Thyroid gland (tissue), 4 donors: Measurements from ENCODE around the gene SMPX. TPM values are rescaled to one million over a fixed set of nuclear protein-coding genes. Genes with fewer than 3 reads are reported as not detected.
A peak's percentile ranks its signal among the peaks of the same experiment; 100 is the strongest.

ENCODE experiments used
- DNase-seq, 2 donors: peaks; one replicate each; pipeline ENCODE4 v3.0.0-alpha.2; 2019
- H3K27ac ChIP-seq, 3 donors: fragments of 200-600 bp; sonication (generic); 1 replicate in 2 of 3; 2 replicates in 1 of 3; pipeline ENCODE4 v1.5.1; 2016 to 2019; ENCODE audit warnings: mild to moderate bottlenecking in 1 of 3, moderate library complexity in 1 of 3
- H3K27me3 ChIP-seq: fragments of 200-600 bp; sonication (generic); one replicate; pipeline ENCODE4 v1.5.1; 2019
- H3K36me3 ChIP-seq, 2 donors: fragments of 200-600 bp; sonication (generic); one replicate each; pipeline ENCODE4 v1.5.1; 2016 to 2019
- H3K4me1 ChIP-seq, 2 donors: fragments of 200-600 bp; sonication (generic); one replicate each; pipeline ENCODE4 v1.5.1; 2017 to 2019
- H3K4me3 ChIP-seq, 3 donors: fragments of 200-600 bp; sonication (generic); replicated peaks in 1 of 3; 1 replicate in 2 of 3; 2 replicates in 1 of 3; pipeline ENCODE4 v1.5.1; 2016; ENCODE audit warnings: mild to moderate bottlenecking in 1 of 3
- H3K9me3 ChIP-seq: fragments of 200-600 bp; sonication (generic); one replicate; pipeline ENCODE4 v1.5.1; 2017
- POLR2A ChIP-seq, 2 donors: fragments of 450-650 bp; IDR thresholded peaks; one replicate each; pipeline ENCODE4 v1.6.1; 2017; ENCODE audit warnings: antibody characterized with exemption in 2 of 2, mild to moderate bottlenecking in 2 of 2, moderate library complexity in 1 of 2
- WGBS, 2 donors: methylation state at CpG; one replicate each; pipeline ENCODE4 v1.1.5; 2017; 5-methylcytosine and 5-hydroxymethylcytosine counted together
- intact Hi-C: fragments of 100-400 bp; cut with DNase I; formaldehyde crosslinking; loops from one replicate; pipeline ENCODE4 v1.15.1; 2023
- total RNA-seq, 4 donors: library from RNA; depleted of rRNA; stranded (reverse); fragments of >200 nt; gene quantifications; one replicate each; pipeline ENCODE4 v1.2.3, GENCODE V29; 2016
- TF ChIP-seq, protein P1 (sequence below), 6 experiments: fragments of 200-600 bp in 3 of 6; fragments of 450-650 bp in 3 of 6; sonication (generic) in 3 of 6; IDR thresholded peaks; one replicate each; pipeline ENCODE4 v1.5.1; 2016 to 2019; ENCODE audit warnings: antibody characterized with exemption in 6 of 6, mild to moderate bottlenecking in 2 of 6, inconsistent platforms in 1 of 6, moderate library complexity in 1 of 6

SMPX gene
- total RNA-seq, 4 donors from 2014 or later = not detected

DNA sequence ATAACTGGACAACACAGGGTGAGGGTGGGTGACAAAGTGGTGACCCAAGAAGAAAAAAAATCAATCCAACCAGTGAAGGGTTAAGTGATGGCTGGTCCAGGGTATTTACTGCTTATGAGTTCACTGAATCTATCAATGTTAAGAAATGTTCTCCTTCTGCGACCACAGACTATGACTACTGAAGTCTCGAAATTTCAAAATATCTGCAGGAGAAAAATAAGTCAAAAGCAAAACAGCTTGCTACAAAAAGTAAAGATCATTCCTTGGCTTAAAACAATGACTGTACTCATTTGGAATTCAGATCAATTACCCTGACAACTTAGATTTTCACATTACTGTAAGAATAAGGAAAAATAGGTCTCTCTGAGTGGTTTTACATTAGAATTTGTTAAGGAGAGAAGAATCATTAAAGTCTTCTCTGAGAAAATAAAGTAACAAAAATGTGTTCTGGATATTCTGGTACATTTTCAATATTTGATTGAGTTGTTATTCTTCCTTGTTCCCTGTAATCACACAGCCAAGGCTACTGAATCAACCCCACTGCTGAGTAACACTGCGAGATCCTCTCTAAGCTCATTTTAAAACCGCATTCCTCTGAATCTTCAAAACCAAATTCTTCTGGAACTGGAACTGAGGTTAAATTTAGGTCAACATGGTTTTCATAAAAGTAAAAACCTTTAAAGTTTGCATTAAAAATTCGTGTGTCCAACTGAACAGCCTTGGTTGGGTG is 22.7 kb downstream of the SMPX start:
- intact Hi-C loops = no loop called here
- no peaks in the 10 kb centered on the region for H3K9me3 ChIP-seq
- H3K4me3 ChIP-seq = no peak overlapping the region
- H3K36me3 ChIP-seq = no peaks in the 10 kb centered on the region
- no peak for TF ChIP-seq POLR2A (IDR thresholded peaks at IDR 0.05)
- TF ChIP-seq, protein P1, sequence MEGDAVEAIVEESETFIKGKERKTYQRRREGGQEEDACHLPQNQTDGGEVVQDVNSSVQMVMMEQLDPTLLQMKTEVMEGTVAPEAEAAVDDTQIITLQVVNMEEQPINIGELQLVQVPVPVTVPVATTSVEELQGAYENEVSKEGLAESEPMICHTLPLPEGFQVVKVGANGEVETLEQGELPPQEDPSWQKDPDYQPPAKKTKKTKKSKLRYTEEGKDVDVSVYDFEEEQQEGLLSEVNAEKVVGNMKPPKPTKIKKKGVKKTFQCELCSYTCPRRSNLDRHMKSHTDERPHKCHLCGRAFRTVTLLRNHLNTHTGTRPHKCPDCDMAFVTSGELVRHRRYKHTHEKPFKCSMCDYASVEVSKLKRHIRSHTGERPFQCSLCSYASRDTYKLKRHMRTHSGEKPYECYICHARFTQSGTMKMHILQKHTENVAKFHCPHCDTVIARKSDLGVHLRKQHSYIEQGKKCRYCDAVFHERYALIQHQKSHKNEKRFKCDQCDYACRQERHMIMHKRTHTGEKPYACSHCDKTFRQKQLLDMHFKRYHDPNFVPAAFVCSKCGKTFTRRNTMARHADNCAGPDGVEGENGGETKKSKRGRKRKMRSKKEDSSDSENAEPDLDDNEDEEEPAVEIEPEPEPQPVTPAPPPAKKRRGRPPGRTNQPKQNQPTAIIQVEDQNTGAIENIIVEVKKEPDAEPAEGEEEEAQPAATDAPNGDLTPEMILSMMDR (IDR thresholded peaks at IDR 0.05) = no peak
- H3K27me3 ChIP-seq = no peaks in the 10 kb centered on the region
- peak overlapping the region in 2 of 3 donors; percentile 42 to 52 for H3K27ac ChIP-seq
- no peak for DNase-seq
- 19 to 24% methylated on average over 5 of the region's 5 CpGs for WGBS, 2 donors
- H3K4me1 ChIP-seq = peaks cover 0 to 6% of the 10 kb centered on the region in 2 donors

DNA sequence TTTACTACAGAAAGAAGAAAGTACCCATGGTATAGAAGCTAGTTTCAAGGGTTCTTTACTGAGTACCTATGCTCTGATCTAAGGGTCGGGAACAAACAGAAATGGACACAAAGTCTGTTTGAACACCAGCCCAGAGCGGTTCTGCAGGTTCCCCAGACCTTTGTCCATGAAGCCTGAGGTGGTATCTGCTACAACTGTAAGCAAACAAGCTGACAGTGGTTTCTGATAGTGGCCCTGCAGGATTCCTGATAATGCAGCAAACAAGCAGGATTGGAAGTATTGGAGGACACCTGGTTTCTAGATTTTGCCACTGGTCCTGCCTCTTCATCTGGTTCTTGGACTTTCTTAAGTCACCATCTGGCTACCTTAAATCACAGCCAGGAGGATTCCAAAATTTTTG is 23.7 kb downstream of the SMPX start:
- Histone ChIP-seq H3K4me1 (peaks cover 0 to 13% of the 10 kb centered on the region in 2 donors), H3K9me3 (no peaks in the 10 kb centered on the region), H3K4me3 (no peak overlapping the region), H3K36me3 (no peaks in the 10 kb centered on the region), H3K27ac (peak overlapping the region in 1 of 3 donors; percentile 21), H3K27me3 (no peaks in the 10 kb centered on the region)
- intact Hi-C loops = no loop called here
- DNase-seq = no peak
- 48 to 82% methylated on average over 2 of the region's 2 CpGs for WGBS, 2 donors
- TF ChIP-seq, protein P1 (IDR thresholded peaks at IDR 0.05) = no peak
- no peak for TF ChIP-seq POLR2A (IDR thresholded peaks at IDR 0.05)

DNA sequence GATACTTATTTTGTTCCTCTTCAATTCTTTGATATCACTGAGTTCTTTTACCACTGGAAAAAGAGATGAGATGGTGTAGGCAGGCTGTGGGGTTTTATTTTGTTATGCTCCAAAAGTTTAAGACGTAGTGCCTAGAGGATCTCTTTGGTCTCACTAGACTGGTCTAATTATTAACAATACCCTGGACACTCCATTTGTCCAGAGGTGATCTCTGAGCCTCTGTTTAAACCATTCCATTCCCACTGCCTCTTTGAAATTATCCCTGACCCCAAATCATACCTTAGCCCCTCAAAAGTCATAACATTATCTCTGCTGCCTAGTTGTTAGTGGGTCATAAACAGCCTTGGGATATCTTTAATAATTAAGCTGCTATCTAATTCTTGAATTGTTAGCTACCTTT is 24.2 kb downstream of the SMPX start:
- 68 to 78% methylated on average over 1 of the region's 1 CpG for WGBS, 2 donors
- intact Hi-C loops = no loop called here
- Histone ChIP-seq H3K36me3 (no peaks in the 10 kb centered on the region), H3K27ac (no peak overlapping the region), H3K4me1 (peaks cover 0 to 13% of the 10 kb centered on the region in 2 donors), H3K27me3 (no peaks in the 10 kb centered on the region), H3K4me3 (no peak overlapping the region), H3K9me3 (no peaks in the 10 kb centered on the region)
- TF ChIP-seq, protein P1 (IDR thresholded peaks at IDR 0.05) = no peak
- TF ChIP-seq POLR2A (IDR thresholded peaks at IDR 0.05) = no peak
- no peak for DNase-seq

DNA sequence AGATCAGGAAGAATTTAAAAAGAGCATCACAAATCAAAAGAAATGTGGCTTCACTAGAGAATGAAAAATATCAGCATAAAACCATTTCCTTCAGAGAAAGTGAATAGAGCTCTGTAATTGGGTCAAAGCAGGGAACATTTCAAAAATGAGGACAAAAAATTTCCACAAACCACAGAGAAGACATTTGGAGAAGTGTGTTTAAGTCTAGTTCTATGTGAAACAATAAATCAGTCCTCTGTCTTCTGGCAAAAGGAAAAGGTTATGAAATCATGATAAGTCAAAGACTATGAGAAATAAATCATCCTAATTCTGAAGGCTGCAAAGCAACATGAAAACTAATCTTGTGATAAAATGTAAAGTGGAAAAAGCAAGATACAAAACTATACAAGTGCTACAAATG is 27.9 kb downstream of the SMPX start:
- intact Hi-C loops = no loop called here
- no peak overlapping the region for H3K4me3 ChIP-seq
- H3K4me1 ChIP-seq = peaks cover 0 to 8% of the 10 kb centered on the region in 2 donors
- TF ChIP-seq, protein P1 (IDR thresholded peaks at IDR 0.05) = no peak
- no peak for TF ChIP-seq POLR2A (IDR thresholded peaks at IDR 0.05)
- DNase-seq = no peak
- no peaks in the 10 kb centered on the region for H3K9me3 ChIP-seq
- H3K36me3 ChIP-seq = no peaks in the 10 kb centered on the region
- H3K27me3 ChIP-seq = no peaks in the 10 kb centered on the region
- no peak overlapping the region for H3K27ac ChIP-seq

DNA sequence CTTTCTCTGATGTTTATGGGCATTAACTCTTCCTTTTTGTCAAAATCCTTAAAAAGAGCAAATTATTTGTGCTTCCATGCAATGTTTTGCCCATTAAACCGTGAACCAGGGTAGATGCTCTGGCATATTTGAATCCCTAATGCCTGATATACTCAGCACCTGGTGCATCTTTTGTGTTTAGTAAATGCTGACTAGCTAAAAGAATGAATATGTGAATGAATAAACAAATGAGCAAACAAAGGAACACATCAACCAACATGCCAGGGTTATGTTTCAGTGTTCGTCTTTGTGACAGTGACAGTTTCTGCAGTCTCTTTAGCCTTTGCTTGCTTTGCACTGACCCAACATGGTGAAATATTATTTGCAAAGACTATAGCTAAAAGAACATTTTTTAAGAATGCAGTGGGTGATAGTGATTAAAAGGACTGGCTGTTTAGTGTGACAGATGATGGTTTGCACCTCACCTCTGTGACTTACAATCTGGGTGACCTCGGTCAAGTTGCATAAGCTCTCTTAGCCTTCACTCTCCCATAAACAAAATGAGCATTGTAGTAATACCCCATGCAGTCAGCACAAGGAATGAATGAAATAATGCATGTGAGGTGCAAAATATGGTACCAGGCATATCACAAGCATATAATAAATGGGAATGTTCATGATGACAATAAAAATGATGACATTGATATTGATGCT is 29.5 kb downstream of the SMPX start:
- no peak overlapping the region for H3K27ac ChIP-seq
- 89 to 92% methylated on average over 3 of the region's 3 CpGs for WGBS, 2 donors
- TF ChIP-seq, protein P1 (IDR thresholded peaks at IDR 0.05) = no peak
- no peak for TF ChIP-seq POLR2A (IDR thresholded peaks at IDR 0.05)
- no peaks in the 10 kb centered on the region for H3K27me3 ChIP-seq
- no peak overlapping the region for H3K4me3 ChIP-seq
- no peaks in the 10 kb centered on the region for H3K36me3 ChIP-seq
- intact Hi-C loops = no loop called here
- no peak for DNase-seq
- peaks cover 0 to 8% of the 10 kb centered on the region in 2 donors for H3K4me1 ChIP-seq
- no peaks in the 10 kb centered on the region for H3K9me3 ChIP-seq
